ENCODE measurements around the gene DPP6. TPM values are rescaled to one million over a fixed set of nuclear protein-coding genes. Genes with fewer than 3 reads are reported as not detected.

Gene DPP6
- total RNA-seq, 1 donor from 2014 or later, result 0.62 TPM

- DNase-seq (ENCODE audit: low spot score) (no peak), ATAC-seq (no peak)
- intact Hi-C loops (cut with DNase I), result no loop called here
Measured at GRCh38 chr7:154371424-154371823, 319.2 kb downstream of the DPP6 start.

- intact Hi-C loops (cut with DNase I), result no loop called here
- no peak for DNase-seq (ENCODE audit: low spot score)
- ATAC-seq, result peak; percentile 59
Measured at GRCh38 chr7:154372011-154372601, 319.9 kb downstream of the DPP6 start.

- ATAC-seq (no peak), DNase-seq (ENCODE audit: low spot score) (no peak)
- intact Hi-C loops (cut with DNase I), result no loop called here
Measured at GRCh38 chr7:154373956-154374355, 321.8 kb downstream of the DPP6 start.

GRCh38 chr7:154375956-154376355 lies 323.8 kb downstream of the DPP6 start:
- no peak for DNase-seq (ENCODE audit: low spot score)
- ATAC-seq, result no peak
- intact Hi-C loops (cut with DNase I), result no loop called here

GRCh38 chr7:154380771-154381170 lies 328.6 kb downstream of the DPP6 start:
- DNase-seq (ENCODE audit: low spot score) (no peak), ATAC-seq (no peak)
- intact Hi-C loops (cut with DNase I), result no loop called here

GRCh38 chr7:154383045-154383444 lies 330.8 kb downstream of the DPP6 start:
- intact Hi-C loops (cut with DNase I), result no loop called here
- ATAC-seq (no peak), DNase-seq (ENCODE audit: low spot score) (no peak)

GRCh38 chr7:154385214-154385613 lies 333.0 kb downstream of the DPP6 start:
- DNase-seq (ENCODE audit: low spot score), result no peak
- intact Hi-C loops (cut with DNase I), result no loop called here
- ATAC-seq, result no peak

GRCh38 chr7:154387252-154387651 lies 335.1 kb downstream of the DPP6 start:
- intact Hi-C loops (cut with DNase I), result no loop called here
- no peak for ATAC-seq
- no peak for DNase-seq (ENCODE audit: low spot score)

GRCh38 chr7:154388412-154388811 lies 336.2 kb downstream of the DPP6 start:
- intact Hi-C loops (cut with DNase I), result no loop called here
- DNase-seq (ENCODE audit: low spot score) (no peak), ATAC-seq (no peak)

GRCh38 chr7:154388999-154389398 lies 336.8 kb downstream of the DPP6 start:
- DNase-seq (ENCODE audit: low spot score), result no peak
- intact Hi-C loops (cut with DNase I), result no loop called here
- ATAC-seq, result no peak

GRCh38 chr7:154390961-154391360 lies 338.8 kb downstream of the DPP6 start:
- intact Hi-C loops (cut with DNase I), result no loop called here
- DNase-seq (ENCODE audit: low spot score), result no peak
- ATAC-seq, result no peak

- no peak for DNase-seq (ENCODE audit: low spot score)
- intact Hi-C loops (cut with DNase I), result no loop called here
- no peak for ATAC-seq
Measured at GRCh38 chr7:154394804-154395203, 342.6 kb downstream of the DPP6 start.

- DNase-seq (ENCODE audit: low spot score) (no peak), ATAC-seq (no peak)
- intact Hi-C loops (cut with DNase I), result no loop called here
Measured at GRCh38 chr7:154406312-154406711, 354.1 kb downstream of the DPP6 start.

- intact Hi-C loops (cut with DNase I), result no loop called here
- DNase-seq (ENCODE audit: low spot score), result no peak
Measured at GRCh38 chr7:154409703-154410311, 357.6 kb downstream of the DPP6 start.

GRCh38 chr7:154412105-154412504 lies 359.9 kb downstream of the DPP6 start:
- ATAC-seq, result no peak
- DNase-seq (ENCODE audit: low spot score), result no peak
- intact Hi-C loops (cut with DNase I), result no loop called here

More at GRCh38 chr7:154409703-154410311, 357.6 kb downstream of the DPP6 start:
- ATAC-seq, result no peak

GRCh38 chr7:154415709-154416399 lies 363.7 kb downstream of the DPP6 start:
- DNase-seq (ENCODE audit: low spot score) (no peak), ATAC-seq (no peak)
- intact Hi-C loops (cut with DNase I), result no loop called here

- ATAC-seq, result no peak
- intact Hi-C loops (cut with DNase I), result no loop called here
- no peak for DNase-seq (ENCODE audit: low spot score)
Measured at GRCh38 chr7:154416714-154417113, 364.5 kb downstream of the DPP6 start.

GRCh38 chr7:154419344-154419743 lies 367.1 kb downstream of the DPP6 start:
- intact Hi-C loops (cut with DNase I), result no loop called here
- DNase-seq (ENCODE audit: low spot score), result no peak
- ATAC-seq, result no peak

- peak; percentile 30 for ATAC-seq
- intact Hi-C loops (cut with DNase I), result no loop called here
- DNase-seq (ENCODE audit: low spot score), result no peak
Measured at GRCh38 chr7:154423231-154423630, 371.0 kb downstream of the DPP6 start.

- intact Hi-C loops (cut with DNase I), result no loop called here
- no peak for ATAC-seq
- no peak for DNase-seq (ENCODE audit: low spot score)
Measured at GRCh38 chr7:154424350-154424749, 372.2 kb downstream of the DPP6 start.

GRCh38 chr7:154425271-154425670 lies 373.1 kb downstream of the DPP6 start:
- DNase-seq (ENCODE audit: low spot score) (no peak), ATAC-seq (no peak)
- intact Hi-C loops (cut with DNase I), result no loop called here

All from sciatic nerve (tissue), 2 donors.